Stimulated activated CD8-positive, alpha-beta memory T cell treated with anti-CD3 and anti-CD28 coated beads, Interleukin-12 subunit alpha, Interleukin-12 subunit beta, amount 100 ng/mL, for 24 hours (primary cell): ENCODE results near the gene RRM1.
"Not testable (repeated sequence)": the region's sequence is repeated elsewhere in the genome, so short reads cannot be mapped to it uniquely, and the experiment has no call there.

Experiments
- DNase-seq: peaks from one replicate; pipeline ENCODE4 v3.0.0-alpha.2; 2020; ENCODE audit errors: extremely low read depth

The RRM1 gene

GRCh38 chr11:4140067-4140636, 45.6 kb downstream of the RRM1 start:
- DNase-seq: no peak

- DNase-seq: no peak
Measured at GRCh38 chr11:4146070-4146771, 51.6 kb downstream of the RRM1 start.

GRCh38 chr11:4146772-4147098, 52.1 kb downstream of the RRM1 start:
- DNase-seq: no peak

- DNase-seq: no peak
Measured at GRCh38 chr11:4154503-4154902, 59.9 kb downstream of the RRM1 start.

- no peak for DNase-seq
Measured at GRCh38 chr11:4156571-4156970, 62.0 kb downstream of the RRM1 start.

GRCh38 chr11:4158818-4159217, 64.2 kb downstream of the RRM1 start:
- not testable (repeated sequence) for DNase-seq

GRCh38 chr11:4161305-4161704, 66.7 kb downstream of the RRM1 start:
- DNase-seq: no peak

- DNase-seq: no peak
Measured at GRCh38 chr11:4164884-4165590, 70.4 kb downstream of the RRM1 start.

- DNase-seq: no peak
Measured at GRCh38 chr11:4167292-4167691, 72.7 kb downstream of the RRM1 start.

- no peak for DNase-seq
Measured at GRCh38 chr11:4167758-4168157, 73.2 kb downstream of the RRM1 start.

GRCh38 chr11:4175620-4176350, 81.2 kb downstream of the RRM1 start:
- DNase-seq: not testable (repeated sequence)

- no peak for DNase-seq
Measured at GRCh38 chr11:4178813-4179662, 84.4 kb downstream of the RRM1 start.

GRCh38 chr11:4180441-4181183, 86.0 kb downstream of the RRM1 start:
- DNase-seq: no peak

GRCh38 chr11:4181782-4182721, 87.5 kb downstream of the RRM1 start:
- DNase-seq: no peak

- no peak for DNase-seq
Measured at GRCh38 chr11:4183410-4184057, 88.9 kb downstream of the RRM1 start.

- DNase-seq: no peak
Measured at GRCh38 chr11:4184163-4184916, 89.7 kb downstream of the RRM1 start.

- no peak for DNase-seq
Measured at GRCh38 chr11:4185561-4185960, 91.0 kb downstream of the RRM1 start.

GRCh38 chr11:4186464-4187054, 92.0 kb downstream of the RRM1 start:
- no peak for DNase-seq
